ENCODE data around the gene COA7.

GRCh38 chr1:52691821-52692220 is 6.3 kb downstream of the COA7 start:
- TF ChIP-seq, protein P1, sequence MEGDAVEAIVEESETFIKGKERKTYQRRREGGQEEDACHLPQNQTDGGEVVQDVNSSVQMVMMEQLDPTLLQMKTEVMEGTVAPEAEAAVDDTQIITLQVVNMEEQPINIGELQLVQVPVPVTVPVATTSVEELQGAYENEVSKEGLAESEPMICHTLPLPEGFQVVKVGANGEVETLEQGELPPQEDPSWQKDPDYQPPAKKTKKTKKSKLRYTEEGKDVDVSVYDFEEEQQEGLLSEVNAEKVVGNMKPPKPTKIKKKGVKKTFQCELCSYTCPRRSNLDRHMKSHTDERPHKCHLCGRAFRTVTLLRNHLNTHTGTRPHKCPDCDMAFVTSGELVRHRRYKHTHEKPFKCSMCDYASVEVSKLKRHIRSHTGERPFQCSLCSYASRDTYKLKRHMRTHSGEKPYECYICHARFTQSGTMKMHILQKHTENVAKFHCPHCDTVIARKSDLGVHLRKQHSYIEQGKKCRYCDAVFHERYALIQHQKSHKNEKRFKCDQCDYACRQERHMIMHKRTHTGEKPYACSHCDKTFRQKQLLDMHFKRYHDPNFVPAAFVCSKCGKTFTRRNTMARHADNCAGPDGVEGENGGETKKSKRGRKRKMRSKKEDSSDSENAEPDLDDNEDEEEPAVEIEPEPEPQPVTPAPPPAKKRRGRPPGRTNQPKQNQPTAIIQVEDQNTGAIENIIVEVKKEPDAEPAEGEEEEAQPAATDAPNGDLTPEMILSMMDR (IDR thresholded peaks at IDR 0.05): no peak
- no peak for TF ChIP-seq POLR2A (IDR thresholded peaks at IDR 0.05)
